ENCODE data around the gene ADGRL1. TPM values are rescaled to one million over a fixed set of nuclear protein-coding genes. Genes with fewer than 3 reads are reported as not detected.
A peak's percentile ranks its signal among the peaks of the same experiment; 100 is the strongest.
"Not testable (repeated sequence)": the region's sequence is repeated elsewhere in the genome, so short reads cannot be mapped to it uniquely, and the experiment has no call there.

The ADGRL1 gene
- total RNA-seq, 1 donor: 1.7 TPM

GRCh38 chr19:14237014-14237941, 31.3 kb upstream of the ADGRL1 start:
- H3K4me3 ChIP-seq (ENCODE audit: low read depth, low read length): no peak overlapping the region
- no peak for DNase-seq (ENCODE audit: low read depth)
- TF ChIP-seq CTCF (IDR thresholded peaks at IDR 0.05; ENCODE audit: insufficient read depth, low read depth, low read length): no peak

DNA sequence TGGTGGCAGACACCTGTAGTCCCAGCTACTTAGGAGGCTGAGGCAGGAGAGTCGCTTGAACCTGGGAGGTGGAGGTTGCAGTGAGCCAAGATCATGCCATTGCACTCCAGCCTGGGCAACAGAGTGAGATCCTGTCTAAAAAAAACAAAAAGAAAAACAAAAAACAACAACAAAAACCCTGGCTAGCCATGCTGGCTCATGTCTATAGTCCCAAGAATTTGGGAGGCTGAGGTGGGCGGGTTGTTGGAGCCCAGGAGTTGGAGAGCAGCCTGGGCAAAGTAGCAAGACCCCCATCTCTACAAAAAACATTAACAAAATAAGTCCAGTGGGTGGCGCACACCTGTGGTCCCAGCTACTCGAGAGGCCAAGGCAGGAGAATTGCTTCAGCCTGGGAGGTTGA, 27.0 kb upstream of the ADGRL1 start:
- not testable (repeated sequence) for DNase-seq (ENCODE audit: low read depth); H3K4me3 ChIP-seq (ENCODE audit: low read depth, low read length)

GRCh38 chr19:14228446-14229071, 22.6 kb upstream of the ADGRL1 start:
- DNase-seq (ENCODE audit: low read depth): peak; percentile 58

GRCh38 chr19:14226498-14226897, 20.5 kb upstream of the ADGRL1 start:
- not testable (repeated sequence) for DNase-seq (ENCODE audit: low read depth); H3K4me3 ChIP-seq (ENCODE audit: low read depth, low read length)

More at GRCh38 chr19:14228446-14229071, 22.6 kb upstream of the ADGRL1 start:
- not testable (repeated sequence) for H3K4me3 ChIP-seq (ENCODE audit: low read depth, low read length)

- no peak for TF ChIP-seq CTCF (IDR thresholded peaks at IDR 0.05; ENCODE audit: insufficient read depth, low read depth, low read length)
- no peak overlapping the region for H3K4me3 ChIP-seq (ENCODE audit: low read depth, low read length)
- DNase-seq (ENCODE audit: low read depth): no peak
Measured at GRCh38 chr19:14222886-14223285, 16.9 kb upstream of the ADGRL1 start.

DNA sequence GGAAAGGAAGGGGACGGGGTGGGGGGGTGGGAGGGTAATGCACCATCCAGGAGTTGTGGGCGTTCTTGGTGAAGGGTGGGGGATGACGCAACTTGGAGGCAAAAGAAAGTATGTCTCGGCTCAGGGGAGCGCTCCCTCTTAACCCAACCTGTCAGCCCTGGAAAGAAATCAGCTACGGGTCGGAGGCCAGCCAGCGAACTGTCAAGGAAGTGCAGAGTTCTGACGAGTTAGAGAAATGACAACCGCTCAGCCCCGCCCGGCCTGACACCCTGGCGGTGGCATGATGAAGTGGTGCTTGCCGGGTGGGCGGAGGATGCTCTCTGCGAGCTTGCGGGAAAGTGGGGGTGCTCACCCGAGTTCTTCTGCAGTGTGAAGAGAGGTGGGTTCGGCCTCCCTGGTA, 15.4 kb upstream of the ADGRL1 start:
- H3K4me3 ChIP-seq (ENCODE audit: low read depth, low read length): not testable (repeated sequence)
- peak; percentile 19 for DNase-seq (ENCODE audit: low read depth)
- peak; percentile 24 for TF ChIP-seq CTCF (IDR thresholded peaks at IDR 0.05; ENCODE audit: insufficient read depth, low read depth, low read length)

- TF ChIP-seq CTCF (IDR thresholded peaks at IDR 0.05; ENCODE audit: insufficient read depth, low read depth, low read length): no peak
- H3K4me3 ChIP-seq (ENCODE audit: low read depth, low read length): no peak overlapping the region
- DNase-seq (ENCODE audit: low read depth): peak; percentile 72
Measured at GRCh38 chr19:14218620-14219330, 12.8 kb upstream of the ADGRL1 start.

- DNase-seq (ENCODE audit: low read depth); H3K4me3 ChIP-seq (ENCODE audit: low read depth, low read length): not testable (repeated sequence)
Measured at GRCh38 chr19:14217886-14218285, 11.9 kb upstream of the ADGRL1 start.

Data from fibroblast of villous mesenchyme (primary cell).